ENCODE data around the gene ENTPD8. TPM values are rescaled to one million over a fixed set of nuclear protein-coding genes. Genes with fewer than 3 reads are reported as not detected.

Gene ENTPD8
- total RNA-seq, 3 donors from 2014 or later: 36.7 to 127 (median 74.8) TPM

- Histone ChIP-seq H3K36me3 (ENCODE audit: low read depth) (no peaks in the 10 kb centered on the region), H3K4me3 (no peak overlapping the region)
- TF ChIP-seq, protein P1, sequence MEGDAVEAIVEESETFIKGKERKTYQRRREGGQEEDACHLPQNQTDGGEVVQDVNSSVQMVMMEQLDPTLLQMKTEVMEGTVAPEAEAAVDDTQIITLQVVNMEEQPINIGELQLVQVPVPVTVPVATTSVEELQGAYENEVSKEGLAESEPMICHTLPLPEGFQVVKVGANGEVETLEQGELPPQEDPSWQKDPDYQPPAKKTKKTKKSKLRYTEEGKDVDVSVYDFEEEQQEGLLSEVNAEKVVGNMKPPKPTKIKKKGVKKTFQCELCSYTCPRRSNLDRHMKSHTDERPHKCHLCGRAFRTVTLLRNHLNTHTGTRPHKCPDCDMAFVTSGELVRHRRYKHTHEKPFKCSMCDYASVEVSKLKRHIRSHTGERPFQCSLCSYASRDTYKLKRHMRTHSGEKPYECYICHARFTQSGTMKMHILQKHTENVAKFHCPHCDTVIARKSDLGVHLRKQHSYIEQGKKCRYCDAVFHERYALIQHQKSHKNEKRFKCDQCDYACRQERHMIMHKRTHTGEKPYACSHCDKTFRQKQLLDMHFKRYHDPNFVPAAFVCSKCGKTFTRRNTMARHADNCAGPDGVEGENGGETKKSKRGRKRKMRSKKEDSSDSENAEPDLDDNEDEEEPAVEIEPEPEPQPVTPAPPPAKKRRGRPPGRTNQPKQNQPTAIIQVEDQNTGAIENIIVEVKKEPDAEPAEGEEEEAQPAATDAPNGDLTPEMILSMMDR (IDR thresholded peaks at IDR 0.05): no peak
Observed at GRCh38 chr9:137480686-137481683, 39.8 kb upstream of the ENTPD8 start.

GRCh38 chr9:137479892-137480685 is 38.9 kb upstream of the ENTPD8 start:
- intact Hi-C loops (cut with DNase I, micrococcal nuclease): no loop called here
- H3K9me3 ChIP-seq: peaks cover 11% of the 10 kb centered on the region
- H3K4me1 ChIP-seq (ENCODE audit: low read depth): no peaks in the 10 kb centered on the region
- peak in 1 of 3 donors; percentile 41 for DNase-seq
- ATAC-seq: no peak
- TF ChIP-seq, protein P1 (IDR thresholded peaks at IDR 0.05): no peak
- H3K36me3 ChIP-seq (ENCODE audit: low read depth): no peaks in the 10 kb centered on the region
- H3K4me3 ChIP-seq: no peak overlapping the region

More at GRCh38 chr9:137480686-137481683, 39.8 kb upstream of the ENTPD8 start:
- H3K9me3 ChIP-seq: peaks cover 2% of the 10 kb centered on the region
- DNase-seq (peak in 2 of 3 donors; percentile 14 to 48), ATAC-seq (no peak)
- no peaks in the 10 kb centered on the region for H3K4me1 ChIP-seq (ENCODE audit: low read depth)
- intact Hi-C loops (cut with DNase I, micrococcal nuclease): no loop called here

DNA sequence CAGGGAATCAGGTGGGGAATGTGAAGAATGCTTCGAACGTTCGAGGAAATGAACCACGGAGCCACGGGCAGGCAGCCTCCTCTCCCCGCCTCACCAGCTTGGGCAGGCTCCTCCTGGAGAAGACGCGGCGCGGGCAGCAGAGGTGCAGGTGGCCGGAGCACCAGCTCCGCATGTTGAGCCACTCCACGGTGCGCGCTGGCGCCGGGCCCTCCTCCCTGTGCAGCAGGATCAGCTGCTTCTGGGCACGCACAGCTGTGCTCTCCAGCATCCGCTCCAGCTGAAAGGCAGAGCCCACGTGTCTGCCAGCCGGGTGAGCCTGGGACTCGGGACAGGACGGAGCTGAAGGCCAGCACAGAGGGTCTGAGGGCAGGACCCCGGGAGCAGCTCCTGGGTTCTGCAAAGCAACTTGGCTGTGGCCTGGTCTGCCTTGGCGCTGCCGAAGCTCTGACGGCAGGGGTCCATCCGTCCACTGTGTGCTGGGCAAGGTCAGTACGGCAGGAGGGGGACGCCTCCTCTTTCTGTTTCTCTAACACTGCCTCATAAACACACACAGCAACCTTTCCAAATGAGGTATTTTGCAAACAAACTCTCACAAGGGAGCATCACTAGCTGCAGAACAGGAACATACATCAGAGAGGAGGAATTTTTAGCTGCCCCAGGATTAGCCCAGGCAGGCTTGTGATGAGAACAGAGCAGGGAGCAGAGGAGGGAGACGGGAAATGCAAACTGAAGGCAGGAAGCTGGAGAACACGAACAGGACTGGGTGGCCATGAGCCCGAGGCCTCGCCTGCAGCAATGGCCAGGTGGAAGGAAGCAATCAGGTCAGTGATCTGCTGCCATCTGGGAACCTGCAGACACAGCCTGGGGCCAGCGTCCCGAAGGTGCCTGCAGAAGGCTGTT is 38.1 kb upstream of the ENTPD8 start:
- intact Hi-C loops (cut with DNase I, micrococcal nuclease): no loop called here
- no peaks in the 10 kb centered on the region for H3K36me3 ChIP-seq (ENCODE audit: low read depth)
- DNase-seq (peak in 2 of 3 donors; percentile 15 to 34), ATAC-seq (no peak)
- H3K4me3 ChIP-seq: no peak overlapping the region
- peaks cover 15% of the 10 kb centered on the region for H3K9me3 ChIP-seq
- TF ChIP-seq, protein P1 (IDR thresholded peaks at IDR 0.05): no peak
- H3K4me1 ChIP-seq (ENCODE audit: low read depth): no peaks in the 10 kb centered on the region

DNA sequence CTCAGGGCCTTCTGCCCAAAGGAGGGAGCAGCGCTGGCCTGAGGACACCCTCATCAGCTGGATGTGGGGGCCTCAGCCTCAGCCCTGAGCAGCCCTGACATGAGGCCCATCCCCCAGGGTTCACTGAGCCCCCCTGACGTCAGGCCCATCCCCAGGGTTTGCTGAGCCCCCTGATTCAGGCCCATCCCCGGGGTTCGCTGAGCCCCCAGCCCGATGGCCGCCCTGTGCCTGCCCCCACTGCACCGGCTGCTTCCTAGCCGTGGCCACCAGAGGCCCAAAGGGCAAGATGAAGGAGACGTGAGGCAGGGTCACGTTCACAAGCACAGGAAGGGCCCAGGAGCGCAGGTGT is 37.4 kb upstream of the ENTPD8 start:
- H3K9me3 ChIP-seq: peaks cover 15% of the 10 kb centered on the region
- no peaks in the 10 kb centered on the region for H3K4me1 ChIP-seq (ENCODE audit: low read depth)
- H3K36me3 ChIP-seq (ENCODE audit: low read depth): no peaks in the 10 kb centered on the region
- TF ChIP-seq, protein P1 (IDR thresholded peaks at IDR 0.05): no peak
- DNase-seq (peak in 2 of 3 donors; percentile 13 to 38), ATAC-seq (no peak)
- intact Hi-C loops (cut with DNase I, micrococcal nuclease): no loop called here
- H3K4me3 ChIP-seq: no peak overlapping the region
